Tibial artery (tissue), 4 donors: ENCODE measurements around the gene POPDC2.

Experiments used
- DNase-seq, 2 donors: peaks; one replicate each; pipeline ENCODE4 v3.0.0-alpha.2; 2019
- H3K27ac ChIP-seq, 2 donors: fragments of 200-600 bp; sonication (generic) in 1 of 2; 1 replicate in 1 of 2; 2 replicates in 1 of 2; pipeline ENCODE4 v1.5.1; 2018 to 2019; ENCODE audit warnings: mild to moderate bottlenecking in 1 of 2
- H3K27me3 ChIP-seq, 2 donors: fragments of 200-600 bp; sonication (generic) in 1 of 2; one replicate each; pipeline versions ENCODE4 v1.5.1 to v1.6.0; 2016 to 2019
- H3K36me3 ChIP-seq, 3 donors: fragments of 200-600 bp; sonication (generic) in 2 of 3; one replicate each; pipeline ENCODE4 v1.5.1; 2016 to 2019; ENCODE audit warnings: mild to moderate bottlenecking in 2 of 3
- H3K4me1 ChIP-seq, 4 donors: fragments of 200-600 bp; sonication (generic) in 2 of 4; 1 replicate in 3 of 4; 2 replicates in 1 of 4; pipeline ENCODE4 v1.5.1; 2016 to 2019
- H3K4me3 ChIP-seq, 2 donors: fragments of 200-600 bp; sonication (generic) in 1 of 2; 1 replicate in 1 of 2; 2 replicates in 1 of 2; pipeline ENCODE4 v1.5.1; 2018 to 2019; ENCODE audit warnings: mild to moderate bottlenecking in 2 of 2
- H3K9me3 ChIP-seq, 3 donors: fragments of 200-600 bp; sonication (generic) in 1 of 3; one replicate each; pipeline ENCODE4 v1.5.1; 2016 to 2019
- intact Hi-C: fragments of 100-400 bp; cut with DNase I; formaldehyde crosslinking; loops from one replicate; pipeline ENCODE4 v1.15.0; 2023; ENCODE audit warnings: low total_unique reads
- TF ChIP-seq, protein P1 (sequence below), 2 experiments: fragments of 200-600 bp in 1 of 2; fragments of 450-650 bp in 1 of 2; IDR thresholded peaks; one replicate each; pipeline ENCODE4 v1.5.1; 2017 to 2019; ENCODE audit warnings: antibody characterized with exemption in 2 of 2, mild to moderate bottlenecking in 1 of 2, moderate library complexity in 1 of 2

The POPDC2 gene

DNA sequence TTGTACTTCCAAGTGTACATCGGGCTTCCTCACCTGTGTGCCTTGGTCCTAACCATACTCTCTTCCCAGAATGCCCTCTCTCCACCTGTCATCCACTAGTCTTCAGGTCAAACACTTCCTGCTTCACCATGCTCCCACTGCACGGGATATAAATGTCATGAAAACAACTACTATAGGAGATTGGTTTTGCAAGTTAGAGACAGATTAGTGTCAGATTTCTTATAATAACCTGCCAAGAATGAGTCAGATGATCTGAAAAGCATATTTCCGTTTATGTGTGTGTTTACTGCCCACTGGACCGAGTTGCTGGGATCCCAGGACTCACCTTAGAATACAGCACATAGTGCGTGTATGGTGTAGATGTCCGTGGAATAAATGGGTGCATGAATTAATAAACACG lies 41.3 kb downstream of the POPDC2 start:
- Histone ChIP-seq H3K4me3 (no peak overlapping the region), H3K27me3 (no peaks in the 10 kb centered on the region), H3K36me3 (no peaks in the 10 kb centered on the region), H3K4me1 (no peaks in the 10 kb centered on the region), H3K27ac (no peak overlapping the region), H3K9me3 (no peaks in the 10 kb centered on the region)
- intact Hi-C loops, result no loop called here
- TF ChIP-seq, protein P1, sequence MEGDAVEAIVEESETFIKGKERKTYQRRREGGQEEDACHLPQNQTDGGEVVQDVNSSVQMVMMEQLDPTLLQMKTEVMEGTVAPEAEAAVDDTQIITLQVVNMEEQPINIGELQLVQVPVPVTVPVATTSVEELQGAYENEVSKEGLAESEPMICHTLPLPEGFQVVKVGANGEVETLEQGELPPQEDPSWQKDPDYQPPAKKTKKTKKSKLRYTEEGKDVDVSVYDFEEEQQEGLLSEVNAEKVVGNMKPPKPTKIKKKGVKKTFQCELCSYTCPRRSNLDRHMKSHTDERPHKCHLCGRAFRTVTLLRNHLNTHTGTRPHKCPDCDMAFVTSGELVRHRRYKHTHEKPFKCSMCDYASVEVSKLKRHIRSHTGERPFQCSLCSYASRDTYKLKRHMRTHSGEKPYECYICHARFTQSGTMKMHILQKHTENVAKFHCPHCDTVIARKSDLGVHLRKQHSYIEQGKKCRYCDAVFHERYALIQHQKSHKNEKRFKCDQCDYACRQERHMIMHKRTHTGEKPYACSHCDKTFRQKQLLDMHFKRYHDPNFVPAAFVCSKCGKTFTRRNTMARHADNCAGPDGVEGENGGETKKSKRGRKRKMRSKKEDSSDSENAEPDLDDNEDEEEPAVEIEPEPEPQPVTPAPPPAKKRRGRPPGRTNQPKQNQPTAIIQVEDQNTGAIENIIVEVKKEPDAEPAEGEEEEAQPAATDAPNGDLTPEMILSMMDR (IDR thresholded peaks at IDR 0.05), result no peak
- no peak for DNase-seq

DNA sequence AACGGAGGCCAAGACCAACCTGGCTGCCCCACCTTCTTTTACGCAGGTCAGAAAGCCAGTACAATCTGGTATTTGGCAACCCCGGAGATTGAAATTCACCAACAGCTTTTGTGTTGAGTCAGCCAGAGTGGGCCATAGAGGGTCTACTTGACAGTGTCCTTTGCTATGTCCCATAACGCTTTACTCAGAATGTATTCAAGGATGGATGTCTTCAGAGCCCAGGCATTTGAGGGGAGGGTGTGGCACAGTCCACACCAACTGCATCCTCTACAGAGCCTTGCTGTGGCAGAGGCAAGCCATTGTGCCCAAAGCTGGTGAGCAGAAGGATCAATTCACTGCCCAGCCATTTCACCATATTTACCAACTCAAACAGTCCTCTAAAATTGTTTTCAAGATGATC lies 44.3 kb downstream of the POPDC2 start:
- DNase-seq, result no peak
- TF ChIP-seq, protein P1 (IDR thresholded peaks at IDR 0.05), result no peak
- no peaks in the 10 kb centered on the region for H3K4me1 ChIP-seq
- H3K4me3 ChIP-seq, result no peak overlapping the region
- no peak overlapping the region for H3K27ac ChIP-seq
- no peaks in the 10 kb centered on the region for H3K9me3 ChIP-seq
- no peaks in the 10 kb centered on the region for H3K36me3 ChIP-seq
- intact Hi-C loops, result no loop called here
- H3K27me3 ChIP-seq, result no peaks in the 10 kb centered on the region

DNA sequence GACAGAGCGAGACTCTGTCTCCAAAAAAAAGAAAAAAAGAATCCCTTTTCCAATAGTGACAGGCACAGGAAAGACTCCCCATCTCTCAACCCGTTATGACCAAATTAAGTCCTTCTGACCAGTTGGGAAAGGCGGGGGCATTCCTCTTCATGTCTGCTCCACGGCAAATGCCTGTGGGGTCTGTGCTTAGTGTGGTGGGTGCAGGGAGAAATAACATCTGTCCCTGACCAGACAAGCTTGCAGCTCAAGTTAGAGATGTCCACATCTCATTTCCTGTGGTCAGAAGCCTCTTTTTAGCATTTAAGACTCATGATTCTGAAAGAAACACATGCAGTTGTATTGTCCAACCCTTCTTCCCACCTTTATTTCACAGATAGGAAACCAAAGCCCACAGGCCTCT lies 46.5 kb downstream of the POPDC2 start:
- TF ChIP-seq, protein P1 (IDR thresholded peaks at IDR 0.05), result no peak
- Histone ChIP-seq H3K9me3 (no peaks in the 10 kb centered on the region), H3K4me1 (no peaks in the 10 kb centered on the region), H3K27ac (no peak overlapping the region), H3K27me3 (no peaks in the 10 kb centered on the region), H3K4me3 (no peak overlapping the region), H3K36me3 (no peaks in the 10 kb centered on the region)
- intact Hi-C loops, result no loop called here
- no peak for DNase-seq

DNA sequence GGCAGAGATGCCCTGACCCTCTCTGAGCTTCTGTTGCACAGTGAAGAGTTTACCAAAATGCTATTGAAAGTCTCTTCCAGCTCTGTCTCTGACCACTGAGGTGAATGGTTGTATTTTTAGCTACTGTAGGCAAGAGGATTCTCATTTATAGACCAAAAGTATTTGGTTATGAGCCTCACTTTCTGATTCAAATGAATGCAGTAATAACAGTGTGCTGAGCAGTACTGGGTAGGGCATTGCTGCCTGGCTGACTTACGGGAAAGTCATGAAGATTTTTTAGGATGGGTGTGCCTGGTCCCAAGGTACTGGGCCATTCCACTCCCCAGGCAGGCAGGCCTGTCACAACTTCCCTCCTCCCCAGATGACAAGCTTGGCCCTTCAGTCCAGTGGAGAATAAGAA lies 47.2 kb downstream of the POPDC2 start:
- Histone ChIP-seq H3K4me1 (no peaks in the 10 kb centered on the region), H3K27ac (no peak overlapping the region), H3K36me3 (no peaks in the 10 kb centered on the region), H3K4me3 (no peak overlapping the region), H3K27me3 (no peaks in the 10 kb centered on the region), H3K9me3 (no peaks in the 10 kb centered on the region)
- DNase-seq, result no peak
- intact Hi-C loops, result no loop called here
- TF ChIP-seq, protein P1 (IDR thresholded peaks at IDR 0.05), result no peak

DNA sequence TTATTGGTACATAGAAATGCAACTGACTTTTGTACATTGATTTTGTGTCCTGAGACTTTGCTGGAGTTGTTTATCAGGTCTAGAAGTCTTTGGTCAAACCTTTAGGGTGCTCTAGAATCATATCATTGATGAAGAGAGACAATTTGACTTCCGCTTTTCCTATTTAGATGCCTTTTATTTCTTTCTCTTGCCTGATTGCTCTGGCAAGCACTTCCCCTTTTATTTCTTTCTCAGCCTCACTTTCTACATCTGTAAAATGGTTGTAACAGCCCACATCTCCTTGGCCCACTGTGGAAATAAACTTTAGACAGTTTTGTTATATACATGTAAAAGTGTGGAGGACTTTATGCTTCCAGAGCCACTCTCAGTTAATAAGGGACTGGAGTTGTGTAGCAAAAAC lies 48.7 kb downstream of the POPDC2 start:
- Histone ChIP-seq H3K4me1 (no peaks in the 10 kb centered on the region), H3K9me3 (no peaks in the 10 kb centered on the region), H3K27me3 (no peaks in the 10 kb centered on the region), H3K36me3 (no peaks in the 10 kb centered on the region), H3K4me3 (no peak overlapping the region), H3K27ac (no peak overlapping the region)
- intact Hi-C loops, result no loop called here
- DNase-seq, result no peak
- TF ChIP-seq, protein P1 (IDR thresholded peaks at IDR 0.05), result no peak

DNA sequence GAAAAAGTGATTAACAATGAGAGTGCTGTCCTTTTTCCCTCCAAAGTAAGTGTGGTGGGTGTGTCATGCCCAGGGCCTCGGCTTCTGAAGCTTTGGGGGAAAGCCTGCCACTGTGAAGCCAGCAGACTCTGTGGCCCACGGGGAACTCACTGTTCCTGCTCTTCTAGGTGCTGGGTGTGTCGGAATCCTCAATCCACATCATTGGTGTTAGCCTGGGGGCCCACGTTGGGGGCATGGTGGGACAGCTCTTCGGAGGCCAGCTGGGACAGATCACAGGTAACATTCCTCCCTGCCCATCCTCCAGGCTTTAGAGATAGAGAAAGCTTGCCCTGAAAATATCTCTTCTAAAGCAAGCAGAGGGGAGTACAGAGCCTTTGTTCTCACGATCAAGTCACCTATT lies 51.1 kb downstream of the POPDC2 start:
- no peak for DNase-seq
- TF ChIP-seq, protein P1 (IDR thresholded peaks at IDR 0.05), result no peak
- H3K27ac ChIP-seq, result no peak overlapping the region

More for the DNA sequence above, 51.1 kb downstream of the POPDC2 start:
- Histone ChIP-seq H3K9me3 (no peaks in the 10 kb centered on the region), H3K36me3 (no peaks in the 10 kb centered on the region), H3K4me1 (no peaks in the 10 kb centered on the region), H3K27me3 (no peaks in the 10 kb centered on the region), H3K4me3 (no peak overlapping the region)
- intact Hi-C loops, result no loop called here
